Amniotic stem cell (primary cell): ENCODE measurements around the gene EVC2.

Experiments used
- DNase-seq: peaks from one replicate; lab custom pipeline; 2025; lab: John Stamatoyannopoulos, UW

Gene EVC2

DNA sequence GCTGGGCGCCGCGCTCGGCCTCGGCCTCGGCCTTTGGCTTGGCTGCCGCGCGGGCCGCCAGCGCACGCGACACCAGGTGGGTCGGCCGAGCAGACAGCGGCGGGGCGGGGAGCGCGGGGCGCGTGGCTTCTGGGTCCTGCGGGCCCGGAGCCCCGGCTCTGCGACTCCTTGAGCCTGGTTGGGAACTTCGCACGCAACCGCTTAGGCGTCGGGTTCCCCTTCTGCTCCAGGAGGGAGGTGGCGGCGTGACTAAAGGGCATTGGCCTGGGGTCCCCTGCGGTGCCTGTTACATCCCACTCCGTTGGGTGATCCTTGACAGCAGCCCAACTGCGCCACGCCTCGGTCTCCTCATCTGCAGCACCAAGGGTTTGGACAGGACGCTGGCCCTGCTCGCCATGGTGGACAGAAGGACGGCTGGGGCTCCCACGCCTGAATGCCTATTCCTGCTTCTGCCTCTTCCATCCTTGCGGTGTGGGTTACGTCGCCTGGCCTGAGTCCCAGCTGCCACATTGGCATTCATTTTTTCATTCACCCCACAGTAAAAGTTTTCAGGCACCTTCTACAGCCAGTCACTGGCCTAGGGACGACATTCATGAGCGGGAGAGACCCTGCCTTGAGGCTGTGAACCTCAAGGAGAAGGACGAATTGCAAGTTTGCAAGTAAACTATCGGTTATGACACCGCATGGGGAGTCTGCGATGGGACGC lies 3.3 kb upstream of the EVC2 start:
- DNase-seq: no peak

DNA sequence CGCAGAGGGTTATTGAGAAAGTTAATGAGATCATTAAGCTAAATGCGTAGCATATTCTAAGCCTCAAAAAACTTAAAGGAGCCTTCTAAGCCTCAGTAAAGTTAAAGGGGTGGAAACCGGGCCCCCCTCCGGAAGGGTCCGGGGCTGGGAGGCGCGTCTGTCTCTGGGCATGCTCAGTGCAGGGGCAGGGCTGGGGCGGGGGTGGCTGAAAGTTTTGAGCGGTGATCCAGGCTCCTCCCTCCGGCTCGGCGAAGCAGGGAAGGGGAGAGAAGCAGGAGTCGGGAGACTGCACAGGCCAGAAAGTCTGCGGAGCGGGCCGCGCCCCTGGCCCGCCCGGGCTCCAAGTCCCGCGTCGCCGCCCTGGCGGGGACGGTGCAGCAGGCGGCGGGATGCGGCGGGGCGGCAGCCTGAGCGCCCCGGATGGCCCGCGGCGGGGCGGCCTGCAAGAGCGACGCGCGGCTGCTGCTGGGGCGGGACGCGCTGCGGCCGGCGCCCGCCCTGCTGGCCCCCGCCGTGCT lies 2.7 kb upstream of the EVC2 start, which contains the start of gene EVC:
TSS of gene EVC (plus strand) at position 241 of the 518 bp plus-strand sequence. CDS start at position 421, 180 bp downstream.
- peak; percentile 68 for DNase-seq

DNA sequence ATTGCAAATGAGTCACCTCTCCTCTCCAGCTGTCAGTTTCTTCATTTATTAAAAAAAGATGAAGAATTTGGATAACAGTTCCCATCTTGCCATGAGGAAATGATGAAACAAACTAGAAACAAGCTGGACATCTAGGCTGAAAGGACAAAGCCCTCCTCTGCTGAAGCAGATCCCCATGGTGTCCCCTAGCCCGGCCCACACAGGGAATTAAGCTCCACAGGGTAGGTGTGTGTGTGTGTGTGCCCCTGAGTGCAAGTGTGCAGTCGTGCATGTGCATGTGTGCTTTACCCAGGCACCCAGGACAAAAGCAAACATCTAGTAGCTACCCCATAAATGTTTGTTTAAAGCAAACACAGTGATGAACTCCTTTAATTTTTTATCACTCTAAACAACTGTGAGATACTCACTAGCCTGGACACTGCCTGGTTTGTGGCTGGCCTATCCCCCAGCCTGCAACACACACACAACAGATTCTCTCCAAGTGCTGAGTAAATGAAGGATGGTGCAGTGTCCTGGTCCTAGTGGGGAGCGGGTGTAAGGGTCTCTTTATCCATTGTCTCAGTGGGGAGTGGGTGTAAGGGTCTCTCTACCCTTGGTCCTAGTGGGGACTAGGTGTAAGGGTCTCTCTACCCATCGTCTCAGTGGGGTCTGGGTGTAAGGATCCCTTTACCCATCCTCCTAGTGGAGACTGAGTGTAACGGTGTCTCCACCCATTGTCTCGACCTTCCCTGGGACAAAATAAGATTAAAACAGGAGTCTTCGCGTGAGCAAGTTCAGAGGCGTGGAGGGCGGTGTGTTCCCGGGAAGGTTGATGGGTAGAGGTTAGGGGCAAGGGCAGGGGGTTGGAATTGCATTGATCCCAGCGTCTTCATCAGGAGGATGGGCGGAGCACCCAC lies 2.0 kb upstream of the EVC2 start:
- DNase-seq: no peak

GRCh38 chr4:5709207-5709575 lies 832 bp upstream of the EVC2 start:
- DNase-seq: no peak

GRCh38 chr4:5707778-5708448 lies 446 bp downstream of the EVC2 start:
- DNase-seq: no peak

GRCh38 chr4:5707366-5707765 lies 993 bp downstream of the EVC2 start:
- DNase-seq: no peak

GRCh38 chr4:5706486-5707290 lies 1.7 kb downstream of the EVC2 start:
- DNase-seq: no peak

DNA sequence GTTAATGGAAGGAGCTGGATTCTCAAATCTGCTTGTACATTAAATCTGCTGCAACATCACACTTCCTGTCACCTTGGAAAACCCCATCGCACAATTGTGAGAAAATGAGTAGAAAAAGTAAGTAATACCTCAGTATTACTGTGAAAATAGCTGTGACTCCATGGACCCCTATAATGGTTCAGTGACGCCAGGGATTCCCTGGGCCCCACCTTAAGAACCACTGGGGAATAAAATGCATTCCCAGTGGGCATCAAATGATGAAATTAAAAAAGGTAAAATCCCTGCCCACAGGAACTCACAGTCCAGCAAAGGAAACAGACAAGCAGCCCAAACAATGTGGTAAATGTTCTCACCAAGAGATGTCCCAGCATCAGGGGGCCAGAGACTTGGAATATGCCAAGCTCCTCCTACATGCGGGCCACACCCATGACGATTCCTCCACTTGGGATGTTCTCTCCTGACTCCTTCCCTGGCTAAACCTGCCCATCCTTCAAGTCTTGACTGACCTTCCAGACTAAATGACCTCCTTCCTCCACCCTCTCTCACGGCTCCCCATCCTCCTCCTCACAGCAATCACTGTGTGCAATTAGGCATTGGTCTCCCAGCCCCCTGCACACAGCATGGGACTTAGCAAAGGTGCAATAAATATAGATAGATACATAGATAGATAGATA lies 2.6 kb downstream of the EVC2 start:
- no peak for DNase-seq

GRCh38 chr4:5704276-5704675 lies 4.1 kb downstream of the EVC2 start:
- DNase-seq: no peak

- no peak for DNase-seq
These were observed 4.5 kb downstream of the EVC2 start for GRCh38 chr4:5703831-5704230.

DNA sequence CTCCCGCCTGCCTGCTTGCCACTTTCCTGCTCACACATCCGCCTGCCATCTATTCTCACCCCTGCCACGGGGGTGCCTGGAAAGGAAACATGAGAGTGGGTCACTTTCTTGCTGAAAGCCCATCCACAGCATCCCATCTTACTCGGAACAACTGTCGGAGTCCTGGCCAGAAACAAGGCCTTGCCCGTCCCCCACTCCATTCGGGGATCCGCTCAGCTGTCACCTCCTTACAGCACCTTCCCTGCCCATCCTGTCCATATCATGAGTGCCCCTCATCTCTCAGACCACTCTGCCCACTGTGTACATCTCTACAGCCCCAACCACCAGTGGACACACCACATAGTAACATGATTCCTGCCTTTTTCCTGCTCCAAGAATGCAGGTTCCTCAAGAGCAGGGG lies 6.4 kb downstream of the EVC2 start:
- DNase-seq: no peak

GRCh38 chr4:5700459-5700858 lies 7.9 kb downstream of the EVC2 start:
- DNase-seq: no peak

GRCh38 chr4:5696341-5696740 lies 12.0 kb downstream of the EVC2 start:
- DNase-seq: no peak

GRCh38 chr4:5693871-5694270 lies 14.5 kb downstream of the EVC2 start:
- no peak for DNase-seq

- DNase-seq: no peak
These were observed 16.7 kb downstream of the EVC2 start for GRCh38 chr4:5691491-5692132.

GRCh38 chr4:5689065-5689464 lies 19.3 kb downstream of the EVC2 start:
- no peak for DNase-seq

DNA sequence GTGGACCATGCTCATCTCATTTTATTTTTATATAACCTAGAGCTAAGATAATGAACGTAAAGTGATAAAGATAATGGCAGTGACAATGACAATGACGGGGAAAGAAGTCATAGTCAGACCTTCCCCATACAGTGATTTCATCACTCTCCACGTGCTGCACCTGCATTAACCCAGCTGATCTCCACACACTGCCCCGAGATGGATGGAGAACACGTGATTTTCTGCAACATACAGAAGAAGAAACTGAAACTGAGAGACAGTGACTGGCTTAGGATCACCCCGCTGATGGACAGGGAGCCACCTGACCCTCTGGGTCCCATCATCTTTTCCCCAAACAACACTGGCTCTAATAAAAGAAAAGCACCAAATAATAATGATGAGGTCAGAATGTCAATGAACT lies 22.0 kb downstream of the EVC2 start:
- no peak for DNase-seq

DNA sequence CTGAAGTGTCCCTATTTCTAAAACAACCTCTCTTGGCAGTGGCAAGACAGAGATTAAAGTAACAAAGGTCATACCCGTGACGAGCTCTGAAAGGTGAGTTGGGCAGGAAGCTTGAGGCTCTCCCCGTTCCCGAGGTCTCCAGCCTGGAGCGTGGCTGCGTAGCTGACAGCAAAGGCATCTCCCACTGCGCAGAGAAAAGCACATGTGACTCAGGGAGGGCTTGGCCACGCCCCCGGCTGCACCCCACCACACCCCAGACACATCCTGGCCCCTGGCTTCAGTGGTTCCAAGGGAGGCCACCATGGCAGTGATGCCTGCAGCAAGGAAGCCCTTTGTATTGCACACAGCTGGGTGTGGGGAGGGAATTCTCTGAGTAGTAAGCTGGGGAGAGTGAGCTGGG lies 23.1 kb downstream of the EVC2 start:
- DNase-seq: no peak

DNA sequence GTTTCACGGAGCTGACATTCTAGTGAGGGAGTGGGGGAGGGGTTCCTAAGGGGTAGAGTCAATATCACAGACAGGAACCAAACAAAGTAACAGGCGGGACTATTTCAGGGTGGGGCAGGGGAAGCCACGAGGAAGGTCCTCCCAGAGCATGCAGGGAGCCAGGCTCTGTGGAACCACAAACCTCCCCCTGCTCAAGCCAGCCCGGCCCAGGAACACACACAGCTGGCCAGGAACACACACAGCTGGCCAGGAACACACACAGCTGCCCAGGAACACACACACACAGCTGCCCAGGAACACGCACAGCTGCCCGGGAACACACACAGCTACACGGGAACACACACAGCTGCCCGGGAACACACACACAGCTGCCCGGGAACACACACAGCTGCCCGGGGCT lies 24.8 kb downstream of the EVC2 start:
- DNase-seq: no peak

DNA sequence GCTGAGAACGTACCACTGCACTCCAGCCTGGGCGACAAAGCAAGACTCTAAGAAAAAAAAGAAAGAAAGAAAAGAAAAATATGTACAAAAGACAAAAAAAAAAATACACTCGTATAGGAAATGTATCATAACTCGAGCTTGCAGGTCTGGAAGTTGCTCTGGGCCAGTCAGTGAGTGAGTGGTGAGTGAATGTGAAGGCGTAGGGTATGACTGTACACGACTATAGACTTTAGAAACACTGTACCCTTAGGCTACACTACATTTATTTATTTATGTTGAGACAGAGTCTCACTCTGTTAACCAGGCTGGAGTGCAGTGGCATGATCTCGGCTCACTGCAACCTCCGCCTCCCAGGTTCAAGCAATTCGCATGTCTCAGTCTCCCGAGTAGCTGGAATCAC lies 29.4 kb downstream of the EVC2 start:
- DNase-seq: peak; percentile 37

DNA sequence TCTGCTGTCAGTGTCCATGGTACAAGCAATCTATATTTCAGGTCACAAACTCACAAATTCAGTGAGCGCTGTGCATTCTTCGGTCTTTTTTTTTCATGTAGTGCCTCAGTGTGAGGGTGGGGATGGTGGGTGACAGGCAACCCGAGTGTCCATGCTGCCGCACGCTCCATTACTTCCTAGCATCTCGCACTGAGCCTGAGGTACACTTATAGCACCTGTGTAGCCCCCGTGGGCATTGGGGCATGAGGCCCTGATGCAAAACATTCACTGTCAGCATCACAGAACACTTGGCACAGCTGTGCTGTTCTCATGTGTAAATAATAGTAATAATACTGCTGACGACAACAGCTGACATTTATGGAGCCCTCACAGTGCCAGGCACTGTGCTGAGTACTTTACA lies 31.6 kb downstream of the EVC2 start:
- DNase-seq: no peak
